Activated CD4-positive, CD25-positive, alpha-beta regulatory T cell treated with anti-CD3 and anti-CD28 coated beads, Interleukin-2, amount 50 U/mL, for 72 hours (primary cell): ENCODE results near the gene TSPO2.
"Not testable (repeated sequence)": the region's sequence is repeated elsewhere in the genome, so short reads cannot be mapped to it uniquely, and the experiment has no call there.

Experiments
- DNase-seq: peaks from one replicate; pipeline ENCODE4 v3.0.0; 2021

TSPO2 gene, protein sequence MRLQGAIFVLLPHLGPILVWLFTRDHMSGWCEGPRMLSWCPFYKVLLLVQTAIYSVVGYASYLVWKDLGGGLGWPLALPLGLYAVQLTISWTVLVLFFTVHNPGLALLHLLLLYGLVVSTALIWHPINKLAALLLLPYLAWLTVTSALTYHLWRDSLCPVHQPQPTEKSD

DNA sequence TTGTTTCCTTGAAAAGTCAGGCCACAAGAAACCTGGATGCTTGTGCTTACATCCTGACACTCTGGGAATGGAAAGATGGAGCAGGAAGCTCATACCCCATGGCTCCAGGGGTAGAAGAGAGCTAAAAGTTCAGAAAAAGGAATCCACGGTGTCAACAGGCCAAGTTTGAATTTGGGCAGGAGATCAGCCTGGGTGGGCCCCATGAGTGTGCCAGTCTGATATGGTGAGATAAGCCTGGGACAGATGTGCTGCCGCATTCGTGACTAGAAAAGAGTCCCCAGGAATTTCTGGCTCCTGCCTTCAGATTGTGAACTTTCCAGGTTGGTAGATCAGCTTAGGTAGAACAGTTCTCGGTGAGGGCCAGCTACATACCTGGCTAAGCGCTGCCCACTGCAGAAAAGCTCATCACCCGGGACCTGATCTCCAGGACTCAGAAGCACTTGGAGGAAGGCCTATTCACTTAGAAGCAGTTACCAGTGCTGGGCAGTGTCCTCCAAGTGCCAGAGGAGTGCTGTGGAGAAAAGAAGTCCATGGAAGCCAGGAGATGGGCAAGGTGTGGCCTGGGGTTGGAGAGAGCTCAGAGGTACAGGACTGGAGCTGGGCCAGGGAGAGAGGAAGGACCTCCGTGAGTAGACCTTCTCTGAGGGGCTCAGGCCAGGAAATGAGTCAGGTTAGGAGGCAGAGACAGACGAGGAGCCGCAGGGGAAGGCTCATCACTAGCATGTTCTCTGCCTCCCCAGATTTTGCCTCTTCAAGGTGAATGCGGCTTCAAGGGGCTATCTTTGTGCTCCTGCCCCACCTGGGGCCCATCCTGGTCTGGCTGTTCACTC, at the start of gene TSPO2:
Gene TSPO2 (plus strand): TSS at position 242 of the 830 bp plus-strand sequence. CDS start 519 bp downstream, at position 761.
- DNase-seq, result no peak

GRCh38 chr6:40992746-40993145, 49.5 kb upstream of the TSPO2 start:
- no peak for DNase-seq

DNA sequence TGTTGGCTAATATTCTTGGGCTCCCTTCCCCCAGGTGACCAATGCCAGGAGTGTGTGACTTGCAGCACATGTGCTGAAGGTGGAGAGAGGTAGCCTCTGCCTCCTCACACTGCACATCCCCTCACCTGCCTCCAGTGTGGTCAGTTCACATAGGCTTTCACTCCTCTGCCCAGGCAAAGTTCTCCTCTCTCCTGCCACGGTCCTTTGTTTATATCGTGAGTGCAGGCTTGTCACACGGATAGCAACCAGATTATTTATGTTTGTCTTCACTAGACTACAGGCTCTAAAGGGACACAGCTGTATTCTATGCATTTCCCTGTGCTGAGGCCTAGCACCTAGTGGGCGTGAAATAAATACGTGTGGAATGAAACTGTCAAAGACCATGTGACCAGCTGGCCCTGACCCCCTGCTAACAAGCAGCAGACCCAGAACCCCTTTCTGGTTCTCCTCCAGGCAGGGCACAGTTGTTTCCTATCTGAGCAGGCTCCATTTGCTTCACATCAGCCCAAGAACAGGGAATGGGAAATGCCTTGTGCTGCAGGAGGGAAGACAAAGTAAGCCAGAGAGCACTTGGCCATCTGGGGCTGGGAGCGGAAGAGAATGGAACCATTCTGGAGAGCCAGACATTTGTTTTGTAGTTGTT, 45.6 kb upstream of the TSPO2 start:
- no peak for DNase-seq

- no peak for DNase-seq
Measured at GRCh38 chr6:40997234-40997957, 44.9 kb upstream of the TSPO2 start.

DNA sequence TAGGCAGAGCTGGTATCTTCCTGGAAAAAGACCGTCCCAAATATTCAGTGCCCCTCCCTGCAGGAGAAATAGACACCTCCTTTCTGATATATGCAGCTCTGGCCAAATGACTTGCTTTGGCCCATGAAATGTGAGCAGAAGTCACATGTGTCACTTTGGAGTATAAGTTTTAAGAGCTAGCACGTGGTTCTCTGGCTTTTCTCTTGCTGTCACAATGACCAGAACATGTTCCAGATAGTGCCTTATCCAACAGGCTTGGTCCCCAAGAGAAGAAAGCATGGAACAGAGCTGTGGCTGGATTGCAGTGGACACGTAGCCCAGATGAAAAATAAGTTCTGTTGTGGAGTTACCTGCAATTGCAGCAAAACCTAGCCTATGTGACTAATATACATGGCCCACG, 43.6 kb upstream of the TSPO2 start:
- no peak for DNase-seq

DNA sequence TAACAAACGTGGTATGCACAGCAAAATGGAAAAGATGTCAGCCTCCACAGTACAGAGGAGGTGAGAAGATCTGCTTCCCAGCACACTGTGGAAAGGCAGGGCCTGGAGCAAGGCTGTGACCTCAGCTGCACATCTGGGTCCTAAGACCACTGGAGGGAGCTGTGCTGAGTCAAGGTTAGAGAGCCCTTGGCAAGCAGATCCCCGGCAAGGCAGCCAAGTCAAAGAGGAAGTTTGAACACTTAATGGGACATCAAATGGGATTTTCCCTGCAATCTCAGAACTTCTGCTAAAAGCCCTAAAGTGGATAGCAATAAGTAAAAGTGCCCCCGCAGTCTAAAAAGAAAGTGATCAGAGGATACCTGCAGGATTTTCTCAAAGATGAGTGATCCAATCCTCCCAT, 42.7 kb upstream of the TSPO2 start:
- DNase-seq, result no peak

GRCh38 chr6:41000248-41000647, 42.0 kb upstream of the TSPO2 start:
- DNase-seq, result no peak

DNA sequence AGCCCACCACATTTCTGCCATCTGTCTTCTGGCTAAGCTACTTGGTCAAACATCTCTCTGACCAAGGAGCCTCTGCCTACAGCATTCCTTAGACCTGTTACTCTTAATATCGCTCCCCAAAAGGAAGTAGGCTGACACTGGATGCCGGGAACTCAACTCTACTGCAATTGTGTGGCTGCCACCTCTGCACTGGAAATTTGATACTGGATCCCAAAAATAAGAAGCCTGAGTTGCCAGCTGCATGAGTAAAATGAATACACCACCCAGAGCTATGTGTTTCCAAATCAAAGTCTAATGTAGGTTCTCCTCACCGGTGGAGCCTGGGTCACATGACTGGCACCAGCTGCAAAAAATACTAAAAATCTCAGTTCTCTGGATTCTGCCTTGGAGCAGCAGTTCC, 40.1 kb upstream of the TSPO2 start:
- no peak for DNase-seq

DNA sequence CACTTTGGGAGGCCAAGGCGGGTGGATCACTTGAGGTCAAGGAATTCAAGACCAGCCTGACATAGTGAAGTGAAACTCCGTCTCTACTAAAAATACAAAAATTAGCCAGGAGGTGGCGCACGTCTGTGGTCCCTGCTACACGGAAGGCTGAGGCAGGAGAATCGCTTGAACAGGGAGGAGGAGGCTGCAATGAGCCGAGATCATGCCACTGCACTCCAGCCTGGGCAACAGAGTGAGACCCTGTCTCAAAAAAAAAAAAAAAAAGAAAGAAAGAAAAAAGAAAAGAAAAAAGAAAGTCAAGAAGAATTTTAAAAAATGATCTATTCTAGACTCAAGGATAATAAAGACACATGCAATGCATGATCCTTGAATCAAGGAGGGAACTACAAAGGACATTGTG, 36.0 kb upstream of the TSPO2 start:
- peak; percentile 57 for DNase-seq

- DNase-seq, result not testable (repeated sequence)
Measured at GRCh38 chr6:41006980-41007379, 35.3 kb upstream of the TSPO2 start.

DNA sequence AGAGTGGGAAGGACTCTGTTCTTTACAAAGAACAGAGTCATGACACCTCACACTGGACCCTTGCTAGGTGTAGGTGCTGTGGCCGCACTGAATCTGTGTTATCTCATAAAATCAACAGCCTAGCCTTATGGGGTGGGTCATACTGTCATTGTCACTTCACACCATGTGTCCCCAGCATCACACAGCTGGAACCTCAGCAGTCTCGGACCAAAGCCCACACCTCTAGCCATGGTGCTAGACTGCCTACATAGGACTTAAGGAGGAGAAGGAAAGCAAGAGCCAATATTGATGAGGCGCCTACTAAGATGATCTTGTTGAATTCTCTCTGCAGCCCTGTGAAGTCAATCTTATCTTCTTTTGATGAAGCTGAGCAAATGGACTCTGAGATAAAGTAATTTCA, 34.3 kb upstream of the TSPO2 start:
- DNase-seq, result no peak

- no peak for DNase-seq
Measured at GRCh38 chr6:41009669-41010068, 32.6 kb upstream of the TSPO2 start.

DNA sequence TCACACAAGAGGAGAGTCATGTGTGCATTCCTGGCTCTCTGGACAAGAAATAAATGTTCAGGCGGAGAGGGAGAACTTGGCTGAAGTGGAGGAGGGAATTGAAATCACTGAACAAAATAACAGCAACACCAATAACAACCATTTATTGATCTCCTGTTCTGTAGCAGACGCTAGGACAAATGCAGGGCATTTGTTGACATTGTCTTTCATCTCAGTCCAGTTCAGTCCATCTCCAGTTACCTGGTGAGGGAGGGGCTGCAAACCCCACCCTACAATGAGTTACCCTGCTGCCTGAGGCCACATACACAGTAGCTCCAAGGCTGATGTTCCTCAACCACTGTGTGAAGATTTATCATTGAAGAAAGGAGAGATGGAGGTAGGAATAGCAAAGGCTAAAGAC, 30.6 kb upstream of the TSPO2 start:
- no peak for DNase-seq

DNA sequence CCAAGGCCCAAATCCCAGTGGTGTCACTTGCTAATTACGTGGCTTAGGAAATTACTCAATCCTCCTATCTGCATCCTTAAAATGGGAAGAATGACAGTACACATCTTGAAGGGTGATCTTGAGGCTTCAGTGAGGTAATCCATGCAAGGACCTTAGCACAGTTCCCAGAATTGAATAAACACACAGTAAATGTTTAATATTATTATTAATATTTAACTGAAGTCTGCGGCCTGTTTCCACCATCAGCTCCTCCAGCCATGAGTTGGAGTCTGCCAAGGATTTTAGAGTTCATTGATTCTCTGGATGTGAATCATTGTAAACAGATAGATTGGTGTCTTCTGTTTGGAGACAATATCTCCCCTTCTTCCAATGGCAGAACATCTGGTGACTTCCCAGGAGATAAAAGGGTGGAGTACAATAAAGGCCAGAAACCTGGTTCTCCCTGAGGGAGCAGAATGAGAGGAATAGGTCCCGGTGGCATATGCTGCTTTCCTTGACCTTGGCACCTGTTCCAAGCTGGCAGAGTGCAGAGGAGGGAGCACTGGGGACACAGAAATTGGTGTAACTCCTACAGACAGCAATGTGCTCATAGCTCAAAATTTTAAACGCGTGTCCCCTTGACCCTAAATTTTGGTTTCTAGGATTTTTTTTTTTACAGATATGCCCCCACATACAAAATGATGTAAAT, 28.7 kb upstream of the TSPO2 start:
- DNase-seq, result no peak

GRCh38 chr6:41014780-41015179, 27.5 kb upstream of the TSPO2 start:
- no peak for DNase-seq

- DNase-seq, result not testable (repeated sequence)
Measured at GRCh38 chr6:41015860-41016259, 26.4 kb upstream of the TSPO2 start.

DNA sequence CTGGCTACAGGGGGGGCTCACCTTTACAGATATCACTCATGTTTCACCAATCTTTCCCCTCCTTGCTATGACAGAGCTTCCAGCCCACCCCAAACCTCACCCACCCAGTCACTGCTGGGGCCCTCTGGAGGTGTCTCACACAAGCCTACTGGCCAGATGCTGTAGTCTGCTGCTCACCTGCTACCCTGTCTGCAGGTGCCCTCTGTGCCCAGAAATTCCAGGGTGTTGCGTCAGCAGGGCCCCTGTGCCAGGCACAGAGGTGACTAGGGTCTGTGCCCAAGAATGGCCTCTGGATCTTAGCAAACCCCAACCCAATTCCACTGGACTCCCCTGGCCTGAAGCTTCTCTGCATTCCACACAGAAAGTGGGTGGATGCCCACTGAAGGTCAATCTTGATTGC, 24.6 kb upstream of the TSPO2 start:
- no peak for DNase-seq

DNA sequence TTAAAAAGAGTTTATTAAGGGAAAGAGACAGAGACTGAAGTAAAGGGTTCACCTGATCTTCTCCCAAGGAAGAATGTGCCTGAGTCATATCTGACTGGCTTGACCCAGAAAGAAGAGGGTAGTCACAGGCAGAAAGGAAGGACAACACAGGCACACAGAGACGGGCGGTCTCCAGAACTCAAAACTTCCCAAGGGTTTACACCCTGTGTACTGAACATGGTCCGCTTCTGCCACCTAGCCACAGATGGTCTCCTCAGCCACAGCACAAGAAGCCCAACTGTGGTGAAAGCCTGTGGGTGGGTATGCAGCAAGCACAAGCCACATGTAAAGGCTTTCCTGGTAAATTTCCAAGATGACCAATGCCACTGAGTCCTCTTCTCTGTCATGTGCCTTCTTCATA, 20.4 kb upstream of the TSPO2 start:
- DNase-seq, result no peak

DNA sequence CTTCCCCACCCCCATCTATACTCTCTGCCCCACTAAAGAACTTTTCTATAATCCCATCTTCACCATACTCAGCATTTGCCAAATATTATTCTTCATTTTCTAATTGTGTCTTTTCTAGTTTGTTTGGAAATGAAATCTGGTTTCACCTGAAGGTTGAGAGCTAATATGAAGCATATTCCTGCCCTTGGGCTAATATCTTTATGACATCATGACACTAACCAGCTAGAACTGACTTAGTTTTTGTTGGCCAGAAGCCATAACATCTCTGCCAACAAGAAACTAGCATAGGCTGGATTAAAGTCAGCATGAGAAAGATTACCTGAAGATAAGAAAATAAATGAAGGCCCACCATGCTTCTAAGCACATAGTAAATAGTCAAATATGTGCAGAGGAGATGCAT, 20.0 kb upstream of the TSPO2 start:
- DNase-seq, result no peak

GRCh38 chr6:41023114-41023513, 19.2 kb upstream of the TSPO2 start:
- no peak for DNase-seq

- no peak for DNase-seq
Measured at GRCh38 chr6:41025966-41026530, 16.2 kb upstream of the TSPO2 start.

DNA sequence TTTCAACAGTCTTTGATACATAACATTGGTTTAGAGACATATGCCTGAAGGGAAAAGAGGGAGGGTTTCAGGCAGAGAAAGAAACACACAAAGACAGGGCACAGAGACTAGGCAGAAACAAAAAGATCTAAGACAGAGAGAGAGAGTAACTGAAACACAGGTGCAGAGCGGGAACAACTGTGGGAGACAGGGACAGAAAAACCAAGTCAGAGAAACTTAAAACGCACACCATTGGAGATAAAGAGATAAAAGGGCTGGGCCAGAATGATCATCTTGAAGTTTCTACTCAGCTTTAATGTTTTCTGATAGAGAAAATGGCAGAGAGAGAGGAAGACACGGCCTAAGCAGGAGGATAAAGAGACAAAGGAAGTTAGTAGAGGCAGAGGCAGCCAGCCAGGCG, 15.0 kb upstream of the TSPO2 start:
- DNase-seq, result no peak
